HL-60 (cell line): ENCODE results near the gene GABARAP.

Experiments used
- CTCF ChIP-seq: IDR thresholded peaks from one replicate; pipeline ENCODE4 v1.5.1; 2011; ENCODE audit warnings: low read length, control low read depth, inconsistent platforms; ENCODE audit not compliant: insufficient read depth
- GABPA ChIP-seq: IDR thresholded peaks from 2 replicates; pipeline ENCODE4 v1.6.1; 2012; ENCODE audit warnings: low read depth
- POLR2AphosphoS5 ChIP-seq: IDR thresholded peaks from 2 replicates; pipeline ENCODE4 v1.6.1; 2012; ENCODE audit warnings: low read depth
- REST ChIP-seq: IDR thresholded peaks from 2 replicates; pipeline ENCODE4 v1.6.1; 2012; ENCODE audit warnings: low read depth; ENCODE audit not compliant: insufficient replicate concordance
- SPI1 ChIP-seq: IDR thresholded peaks from 2 replicates; pipeline ENCODE4 v1.6.1; 2012; ENCODE audit warnings: low read depth, mild to moderate bottlenecking, borderline replicate concordance

DNA sequence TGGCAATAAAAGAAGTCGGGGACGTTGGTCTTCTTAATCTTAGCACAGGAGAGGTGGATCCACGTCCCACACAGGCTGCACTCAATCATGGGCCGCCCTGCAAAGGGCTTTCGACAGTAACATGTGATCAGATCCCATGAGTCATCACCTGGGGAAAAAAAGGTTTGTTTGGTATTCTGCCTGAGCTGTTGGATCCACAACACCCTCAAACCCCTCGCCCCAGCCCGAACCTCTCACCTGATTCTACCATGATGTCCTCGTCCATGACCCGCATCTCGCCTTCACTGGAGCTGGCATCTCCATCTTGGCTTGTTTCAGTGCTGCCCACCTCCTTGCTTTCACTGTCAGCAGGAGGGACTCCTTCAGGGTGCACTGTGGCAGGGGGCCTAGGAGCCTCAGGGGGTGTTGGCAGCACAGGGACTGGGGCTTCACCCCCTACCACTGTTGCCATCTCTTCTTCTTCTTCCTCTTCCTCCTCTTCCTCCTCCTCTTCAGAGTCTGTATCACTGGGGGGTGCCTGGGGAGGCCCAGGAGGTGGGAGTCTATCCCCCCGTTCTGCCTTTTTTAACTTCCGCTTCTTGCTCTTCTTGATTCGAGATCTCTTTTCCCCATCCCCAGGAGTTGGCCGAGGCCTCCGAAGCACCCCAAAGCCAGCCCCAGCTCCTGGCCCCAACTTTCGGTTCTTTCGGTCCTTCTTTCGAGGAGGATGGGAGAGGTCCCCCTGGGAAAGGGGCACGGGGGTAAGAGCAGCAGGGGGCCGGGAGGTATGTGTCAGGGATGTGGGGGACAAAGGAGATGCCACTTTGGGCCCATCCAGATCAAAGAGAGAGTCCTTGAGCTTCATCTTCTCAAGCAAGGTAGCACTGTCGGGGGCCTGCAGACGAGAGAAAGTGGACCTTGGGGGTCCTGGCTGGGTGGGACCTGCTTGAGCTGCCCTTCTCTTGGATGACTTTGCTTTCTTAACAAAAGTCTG is 6.3 kb downstream of the GABARAP start:
- TF ChIP-seq CTCF (no peak), GABPA (no peak), POLR2AphosphoS5 (no peak; the same call in 1 of the 2 replicates), SPI1 (no peak), REST (no peak)
